HepG2 (cell line): ENCODE data around the gene CCNB1IP1. TPM values are rescaled to one million over a fixed set of nuclear protein-coding genes. Genes with fewer than 3 reads are reported as not detected.
A peak's percentile ranks its signal among the peaks of the same experiment; 100 is the strongest.

Experiments
- FOXP1 ChIP-seq, 2 experiments: fragments of 450-650 bp in 1 of 2; IDR thresholded peaks; 2 replicates each; pipeline ENCODE4 v1.6.1; 2017 to 2018; ENCODE audit warnings: antibody characterized with exemption in 1 of 2
- ISX ChIP-seq: sonication (generic); formaldehyde crosslinking; conservative IDR thresholded peaks from 2 replicates; pipeline ENCODE4 v1.5.0; 2020; ENCODE audit warnings: missing genetic modification reagents
- POLR2AphosphoS5 ChIP-seq: IDR thresholded peaks from 2 replicates; pipeline ENCODE4 v1.6.1; 2012; ENCODE audit warnings: low read depth, low read length
- RBM22 ChIP-seq: fragments of 200-400 bp; formaldehyde crosslinking; optimal IDR thresholded peaks from 2 replicates; pipeline ENCODE3; 2017; ENCODE audit warnings: mild to moderate bottlenecking, low read length, moderate library complexity
- ZBTB25 ChIP-seq: IDR thresholded peaks from 2 replicates; pipeline ENCODE4 v1.6.1; 2018; ENCODE audit warnings: missing genetic modification reagents
- ZNF768 ChIP-seq: sonication (generic); formaldehyde crosslinking; IDR thresholded peaks from 2 replicates; pipeline ENCODE4 v1.4.0; 2020; ENCODE audit warnings: missing genetic modification reagents
- polyA plus RNA-seq, 8 experiments: library from polyadenylated mRNA; depleted of rRNA in 3 of 8; stranded (reverse) in 7 of 8; unstranded in 1 of 8; fragments of >200 nt; fragmentation: Illumina TruSeq in 4 of 8; extraction: Trizol in 4 of 8; gene quantifications; 2 replicates each; pipeline versions ENCODE4 v1.2.1 to v1.2.3, GENCODE V29; 2011 to 2016; ENCODE audit warnings: low read depth in 4 of 8, missing spikeins in 1 of 8, mixed read lengths in 1 of 8; ENCODE audit not compliant: insufficient read depth in 1 of 8
- total RNA-seq, 5 experiments: library from RNA; depleted of rRNA; stranded (reverse); fragments of >200 nt; fragmentation: Illumina TruSeq; extraction: Trizol; gene quantifications; 2 replicates each; pipeline ENCODE4 v1.2.3, GENCODE V29; 2016; ENCODE audit warnings: low read depth in 1 of 5
- TF ChIP-seq, protein P1 (sequence below): sonication (generic); formaldehyde crosslinking; IDR thresholded peaks from 2 replicates; pipeline ENCODE4 v1.4.0; 2020; ENCODE audit warnings: missing genetic modification reagents

CCNB1IP1 gene
- total and polyA plus RNA-seq, 2 of the 13 experiments (the other 11 are each of a cell fraction or from before 2014, with no cell fraction given) = 98.3 to 125 TPM

GRCh38 chr14:20328705-20329104 is 4.4 kb downstream of the CCNB1IP1 start (continued):
- no peak for TF ChIP-seq ZNF768 (CRISPR knock-in tag)
- TF ChIP-seq FOXP1 (IDR thresholded peaks at IDR 0.05) = no peak
- TF ChIP-seq FOXP1 (CRISPR knock-in tag; IDR thresholded peaks at IDR 0.05) = peak; percentile 72; the same call in 1 of the 2 replicates
- TF ChIP-seq POLR2AphosphoS5 = peak; percentile 18; the same call in 1 of the 2 replicates
- peak; percentile 29 for TF ChIP-seq RBM22
- TF ChIP-seq ZBTB25 (CRISPR knock-in tag) = no peak
- TF ChIP-seq ISX (CRISPR knock-in tag) = no peak
- TF ChIP-seq, protein P1, sequence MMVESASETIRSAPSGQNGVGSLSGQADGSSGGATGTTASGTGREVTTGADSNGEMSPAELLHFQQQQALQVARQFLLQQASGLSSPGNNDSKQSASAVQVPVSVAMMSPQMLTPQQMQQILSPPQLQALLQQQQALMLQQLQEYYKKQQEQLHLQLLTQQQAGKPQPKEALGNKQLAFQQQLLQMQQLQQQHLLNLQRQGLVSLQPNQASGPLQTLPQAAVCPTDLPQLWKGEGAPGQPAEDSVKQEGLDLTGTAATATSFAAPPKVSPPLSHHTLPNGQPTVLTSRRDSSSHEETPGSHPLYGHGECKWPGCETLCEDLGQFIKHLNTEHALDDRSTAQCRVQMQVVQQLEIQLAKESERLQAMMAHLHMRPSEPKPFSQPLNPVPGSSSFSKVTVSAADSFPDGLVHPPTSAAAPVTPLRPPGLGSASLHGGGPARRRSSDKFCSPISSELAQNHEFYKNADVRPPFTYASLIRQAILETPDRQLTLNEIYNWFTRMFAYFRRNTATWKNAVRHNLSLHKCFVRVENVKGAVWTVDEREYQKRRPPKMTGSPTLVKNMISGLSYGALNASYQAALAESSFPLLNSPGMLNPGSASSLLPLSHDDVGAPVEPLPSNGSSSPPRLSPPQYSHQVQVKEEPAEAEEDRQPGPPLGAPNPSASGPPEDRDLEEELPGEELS (CRISPR knock-in tag) = 0 out of 2 replicates have a peak, but pooled peaks have one; percentile 23
